Fibroblast of skin of abdomen (primary cell): ENCODE measurements around the gene RBCK1.
A peak's percentile ranks its signal among the peaks of the same experiment; 100 is the strongest.

ENCODE experiments used
- DNase-seq: peaks from one replicate; pipeline ENCODE4 v3.0.0-alpha.2; 2013

The RBCK1 gene

GRCh38 chr20:418858-419365 is 10.8 kb downstream of the RBCK1 start:
- DNase-seq: no peak

- DNase-seq: no peak
Observed at GRCh38 chr20:419556-420165, 11.6 kb downstream of the RBCK1 start.

GRCh38 chr20:420166-420620 is 12.1 kb downstream of the RBCK1 start:
- DNase-seq: no peak

- no peak for DNase-seq
Observed at GRCh38 chr20:420721-421574, 12.8 kb downstream of the RBCK1 start.

- no peak for DNase-seq
Observed at GRCh38 chr20:421685-422250, 13.7 kb downstream of the RBCK1 start.

GRCh38 chr20:426566-426965 is 18.5 kb downstream of the RBCK1 start:
- no peak for DNase-seq

GRCh38 chr20:427401-427800 is 19.3 kb downstream of the RBCK1 start:
- DNase-seq: no peak

GRCh38 chr20:427849-428657 is 20.0 kb downstream of the RBCK1 start:
- no peak for DNase-seq

GRCh38 chr20:428658-429200 is 20.6 kb downstream of the RBCK1 start:
- no peak for DNase-seq

- DNase-seq: no peak
Observed at GRCh38 chr20:430091-430999, 22.2 kb downstream of the RBCK1 start.

GRCh38 chr20:431012-431904 is 23.2 kb downstream of the RBCK1 start:
- DNase-seq: peak; percentile 67

- DNase-seq: no peak
Observed at GRCh38 chr20:432208-432607, 24.1 kb downstream of the RBCK1 start.

- DNase-seq: no peak
Observed at GRCh38 chr20:432677-433299, 24.7 kb downstream of the RBCK1 start.

- no peak for DNase-seq
Observed at GRCh38 chr20:433300-433975, 25.3 kb downstream of the RBCK1 start.

GRCh38 chr20:434221-434620 is 26.1 kb downstream of the RBCK1 start:
- no peak for DNase-seq

GRCh38 chr20:434661-435419 is 26.7 kb downstream of the RBCK1 start:
- no peak for DNase-seq

- no peak for DNase-seq
Observed at GRCh38 chr20:435558-435957, 27.5 kb downstream of the RBCK1 start.

- DNase-seq: no peak
Observed at GRCh38 chr20:436476-436875, 28.4 kb downstream of the RBCK1 start.
